Ishikawa (cell line): ENCODE data around the gene OXSR1.

Experiments used
- CEBPB ChIP-seq: IDR thresholded peaks from 2 replicates; pipeline ENCODE4 v1.6.1; 2012
- CREB1 ChIP-seq: IDR thresholded peaks from 2 replicates; pipeline ENCODE4 v1.6.1; 2012; ENCODE audit warnings: low read depth
- EP300 ChIP-seq: IDR thresholded peaks from 2 replicates; pipeline ENCODE4 v1.6.1; 2012; ENCODE audit warnings: borderline replicate concordance
- RAD21 ChIP-seq: IDR thresholded peaks from 2 replicates; pipeline ENCODE4 v1.6.1; 2012; ENCODE audit warnings: low read depth
- TAF1 ChIP-seq: IDR thresholded peaks from 2 replicates; pipeline ENCODE4 v1.6.1; 2012; ENCODE audit warnings: low read depth, mild to moderate bottlenecking
- TCF12 ChIP-seq: IDR thresholded peaks from 2 replicates; pipeline ENCODE4 v1.6.1; 2012; ENCODE audit warnings: low read depth
- ZBTB7A ChIP-seq: IDR thresholded peaks from 2 replicates; pipeline ENCODE4 v1.6.1; 2012; ENCODE audit warnings: low read depth
- TF ChIP-seq, protein P1 (sequence below): IDR thresholded peaks from 2 replicates; pipeline ENCODE4 v1.6.1; 2012; ENCODE audit warnings: low read depth, mild to moderate bottlenecking
- TF ChIP-seq, protein P2 (sequence below): IDR thresholded peaks from 2 replicates; pipeline ENCODE4 v1.6.1; 2012
- TF ChIP-seq, protein P3 (sequence below): IDR thresholded peaks from 2 replicates; pipeline ENCODE4 v1.6.1; 2012

DNA sequence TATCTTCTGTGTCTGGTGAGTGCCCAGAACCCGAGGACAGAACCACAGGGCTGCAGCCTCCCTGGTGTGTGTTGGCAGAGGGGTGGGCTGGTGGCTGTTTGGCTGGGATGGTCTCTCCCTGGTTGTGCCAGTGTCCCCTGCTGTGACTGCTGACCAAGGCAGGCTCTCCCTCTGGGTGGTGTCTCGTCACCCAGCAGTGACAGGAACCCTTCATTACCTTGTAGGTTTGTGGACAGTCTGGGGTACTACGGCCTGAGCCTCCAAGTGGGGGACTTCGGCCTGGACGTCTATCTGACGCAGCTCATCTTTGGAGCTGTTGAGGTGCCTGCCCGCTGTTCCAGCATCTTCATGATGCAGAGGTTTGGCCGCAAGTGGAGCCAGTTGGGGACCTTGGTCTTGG lies 110.3 kb downstream of the OXSR1 start:
- TF ChIP-seq ZBTB7A (no peak), EP300 (no peak), TAF1 (no peak), CEBPB (no peak), TCF12 (no peak), CREB1 (no peak), RAD21 (no peak)
- TF ChIP-seq, protein P1, sequence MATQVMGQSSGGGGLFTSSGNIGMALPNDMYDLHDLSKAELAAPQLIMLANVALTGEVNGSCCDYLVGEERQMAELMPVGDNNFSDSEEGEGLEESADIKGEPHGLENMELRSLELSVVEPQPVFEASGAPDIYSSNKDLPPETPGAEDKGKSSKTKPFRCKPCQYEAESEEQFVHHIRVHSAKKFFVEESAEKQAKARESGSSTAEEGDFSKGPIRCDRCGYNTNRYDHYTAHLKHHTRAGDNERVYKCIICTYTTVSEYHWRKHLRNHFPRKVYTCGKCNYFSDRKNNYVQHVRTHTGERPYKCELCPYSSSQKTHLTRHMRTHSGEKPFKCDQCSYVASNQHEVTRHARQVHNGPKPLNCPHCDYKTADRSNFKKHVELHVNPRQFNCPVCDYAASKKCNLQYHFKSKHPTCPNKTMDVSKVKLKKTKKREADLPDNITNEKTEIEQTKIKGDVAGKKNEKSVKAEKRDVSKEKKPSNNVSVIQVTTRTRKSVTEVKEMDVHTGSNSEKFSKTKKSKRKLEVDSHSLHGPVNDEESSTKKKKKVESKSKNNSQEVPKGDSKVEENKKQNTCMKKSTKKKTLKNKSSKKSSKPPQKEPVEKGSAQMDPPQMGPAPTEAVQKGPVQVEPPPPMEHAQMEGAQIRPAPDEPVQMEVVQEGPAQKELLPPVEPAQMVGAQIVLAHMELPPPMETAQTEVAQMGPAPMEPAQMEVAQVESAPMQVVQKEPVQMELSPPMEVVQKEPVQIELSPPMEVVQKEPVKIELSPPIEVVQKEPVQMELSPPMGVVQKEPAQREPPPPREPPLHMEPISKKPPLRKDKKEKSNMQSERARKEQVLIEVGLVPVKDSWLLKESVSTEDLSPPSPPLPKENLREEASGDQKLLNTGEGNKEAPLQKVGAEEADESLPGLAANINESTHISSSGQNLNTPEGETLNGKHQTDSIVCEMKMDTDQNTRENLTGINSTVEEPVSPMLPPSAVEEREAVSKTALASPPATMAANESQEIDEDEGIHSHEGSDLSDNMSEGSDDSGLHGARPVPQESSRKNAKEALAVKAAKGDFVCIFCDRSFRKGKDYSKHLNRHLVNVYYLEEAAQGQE, result no peak
- TF ChIP-seq, protein P2, sequence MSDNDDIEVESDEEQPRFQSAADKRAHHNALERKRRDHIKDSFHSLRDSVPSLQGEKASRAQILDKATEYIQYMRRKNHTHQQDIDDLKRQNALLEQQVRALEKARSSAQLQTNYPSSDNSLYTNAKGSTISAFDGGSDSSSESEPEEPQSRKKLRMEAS, result no peak
- TF ChIP-seq, protein P3, sequence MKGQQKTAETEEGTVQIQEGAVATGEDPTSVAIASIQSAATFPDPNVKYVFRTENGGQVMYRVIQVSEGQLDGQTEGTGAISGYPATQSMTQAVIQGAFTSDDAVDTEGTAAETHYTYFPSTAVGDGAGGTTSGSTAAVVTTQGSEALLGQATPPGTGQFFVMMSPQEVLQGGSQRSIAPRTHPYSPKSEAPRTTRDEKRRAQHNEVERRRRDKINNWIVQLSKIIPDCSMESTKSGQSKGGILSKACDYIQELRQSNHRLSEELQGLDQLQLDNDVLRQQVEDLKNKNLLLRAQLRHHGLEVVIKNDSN, result no peak
